Osteocyte (in vitro differentiated cells): ENCODE data around the gene TESK2. TPM values are rescaled to one million over a fixed set of nuclear protein-coding genes. Genes with fewer than 3 reads are reported as not detected.

Experiments
- DNase-seq: peaks from one replicate; pipeline ENCODE4 v3.0.0; 2021; ENCODE audit warnings: mixed read lengths; ENCODE audit not compliant: unreplicated experiment; ENCODE audit errors: extremely low spot score
- H3K27ac Mint-ChIP-seq: one replicate; pipeline ENCODE4 v1.8.0; 2021; ENCODE audit warnings: mild to moderate bottlenecking, mixed read lengths; ENCODE audit not compliant: unreplicated experiment
- H3K27me3 Mint-ChIP-seq: one replicate; pipeline ENCODE4 v1.8.0; 2021; ENCODE audit warnings: mixed read lengths; ENCODE audit not compliant: unreplicated experiment
- H3K36me3 Mint-ChIP-seq: one replicate; pipeline ENCODE4 v1.8.0; 2021; ENCODE audit warnings: mixed read lengths; ENCODE audit not compliant: unreplicated experiment
- H3K4me1 Mint-ChIP-seq: one replicate; pipeline ENCODE4 v1.8.0; 2021; ENCODE audit warnings: mixed read lengths; ENCODE audit not compliant: unreplicated experiment
- H3K4me3 Mint-ChIP-seq: one replicate; pipeline ENCODE4 v1.8.0; 2021; ENCODE audit warnings: mild to moderate bottlenecking, moderate library complexity, mixed read lengths; ENCODE audit not compliant: unreplicated experiment
- H3K9me3 Mint-ChIP-seq: one replicate; pipeline ENCODE4 v1.8.0; 2021; ENCODE audit warnings: mixed read lengths; ENCODE audit not compliant: unreplicated experiment
- CTCF ChIP-seq: fragments of 200-600 bp; sonication (generic); IDR thresholded peaks from 2 replicates; pipeline ENCODE4 v1.5.0; 2021; ENCODE audit warnings: antibody characterized with exemption, mild to moderate bottlenecking, moderate library complexity
- total RNA-seq: library from RNA; stranded (reverse); gene quantifications from 2 replicates; pipeline ENCODE4 v1.2.1, GENCODE V29; 2021

TESK2 gene
- total RNA-seq, 1 donor from 2014 or later, result 2.7 TPM

DNA sequence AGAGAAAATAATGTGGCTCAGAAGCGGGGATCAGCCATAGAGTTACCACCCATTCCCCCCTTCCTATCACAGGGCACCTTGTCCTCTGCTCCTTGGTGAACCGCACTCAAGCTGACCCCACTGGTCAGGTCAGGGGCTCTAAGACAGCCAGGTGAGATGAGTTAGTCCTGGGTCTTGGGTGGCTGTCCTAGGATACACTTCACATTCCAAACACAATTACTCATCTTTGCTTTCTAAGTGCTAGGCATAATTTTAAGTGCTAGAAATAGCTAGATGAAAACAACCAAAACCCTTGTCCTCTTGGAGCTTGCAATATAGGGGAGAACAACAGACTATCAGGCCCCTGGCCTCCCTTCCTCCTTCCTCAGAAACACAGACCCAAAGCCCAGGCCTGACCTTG is 142.9 kb downstream of the TESK2 start:
- no peak for TF ChIP-seq CTCF
- no peaks in the 10 kb centered on the region for H3K27me3 Mint-ChIP-seq
- peaks cover 4% of the 10 kb centered on the region for H3K4me1 Mint-ChIP-seq
- no peaks in the 10 kb centered on the region for H3K9me3 Mint-ChIP-seq
- peaks cover 16% of the 10 kb centered on the region for H3K36me3 Mint-ChIP-seq
- no peak overlapping the region for H3K4me3 Mint-ChIP-seq
- H3K27ac Mint-ChIP-seq, result no peak overlapping the region
- DNase-seq, result no peak

DNA sequence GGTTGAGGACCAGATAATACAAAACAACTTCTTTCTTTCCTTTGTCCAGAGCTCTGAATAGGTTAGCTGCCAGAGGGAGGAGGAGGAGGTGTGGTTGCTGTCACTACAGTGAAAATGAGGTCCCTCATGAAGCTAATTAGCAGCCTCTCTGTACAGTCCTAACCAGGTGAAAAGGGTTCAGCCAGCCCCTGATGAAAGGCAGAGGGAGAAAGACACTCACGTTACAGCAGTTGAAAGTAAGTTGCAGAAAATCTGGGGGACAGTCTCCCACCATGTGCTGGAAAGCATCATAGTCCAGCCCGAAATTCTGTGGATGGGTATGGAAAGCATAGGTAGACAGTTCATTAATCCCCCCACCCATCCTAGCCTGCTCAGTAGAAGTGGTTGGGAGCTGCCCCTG is 144.5 kb downstream of the TESK2 start:
- no peak overlapping the region for H3K27ac Mint-ChIP-seq
- H3K9me3 Mint-ChIP-seq, result no peaks in the 10 kb centered on the region
- TF ChIP-seq CTCF, result no peak
- peaks cover 17% of the 10 kb centered on the region for H3K36me3 Mint-ChIP-seq
- H3K4me3 Mint-ChIP-seq, result no peak overlapping the region
- no peaks in the 10 kb centered on the region for H3K27me3 Mint-ChIP-seq
- no peak for DNase-seq
- peaks cover 10% of the 10 kb centered on the region for H3K4me1 Mint-ChIP-seq

DNA sequence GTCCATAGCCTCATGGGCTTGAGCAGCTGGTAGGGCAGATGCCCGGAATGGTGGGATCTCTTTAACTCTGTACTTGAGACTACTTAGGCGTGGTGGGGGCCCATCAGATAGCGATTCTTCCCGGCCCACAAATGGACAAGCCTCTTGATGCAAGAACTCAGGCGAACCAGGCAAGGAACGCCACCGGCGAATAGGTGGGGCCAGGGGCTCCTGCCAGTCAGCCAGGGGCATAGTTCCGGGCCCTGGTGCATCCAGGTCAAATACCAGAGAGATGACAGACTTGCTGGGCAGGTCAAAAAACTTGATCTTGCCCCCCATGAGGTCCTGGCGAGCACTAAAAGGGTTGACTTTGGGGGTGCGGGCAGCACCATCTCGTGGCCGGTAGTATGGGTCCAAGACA is 145.9 kb downstream of the TESK2 start:
- no peaks in the 10 kb centered on the region for H3K9me3 Mint-ChIP-seq
- peaks cover 17% of the 10 kb centered on the region for H3K36me3 Mint-ChIP-seq
- H3K4me1 Mint-ChIP-seq, result peaks cover 18% of the 10 kb centered on the region
- no peak for DNase-seq
- no peak overlapping the region for H3K4me3 Mint-ChIP-seq
- H3K27ac Mint-ChIP-seq, result no peak overlapping the region
- TF ChIP-seq CTCF, result no peak
- no peaks in the 10 kb centered on the region for H3K27me3 Mint-ChIP-seq

DNA sequence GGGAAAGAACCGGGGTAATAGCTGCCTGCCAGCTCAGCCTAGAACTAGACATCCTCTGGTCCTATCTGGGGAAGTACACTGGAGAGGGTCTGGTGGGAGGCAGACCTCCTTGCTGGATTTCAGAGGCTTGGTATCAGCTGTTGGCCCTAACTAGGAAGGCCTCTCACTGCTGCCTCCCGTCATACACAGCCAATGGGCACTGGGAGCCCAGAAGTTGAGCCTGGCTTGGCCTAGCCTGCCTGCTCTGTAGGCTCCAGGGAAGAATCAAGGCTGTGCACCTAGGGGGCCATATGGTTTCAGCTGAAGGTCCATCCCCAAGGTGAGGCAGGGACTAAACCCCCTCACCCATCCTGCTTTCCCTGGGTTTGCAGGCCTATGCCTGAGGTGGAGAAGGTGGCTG is 146.5 kb downstream of the TESK2 start:
- TF ChIP-seq CTCF, result no peak
- Mint-ChIP-seq H3K27ac (no peak overlapping the region), H3K9me3 (no peaks in the 10 kb centered on the region), H3K36me3 (peaks cover 17% of the 10 kb centered on the region), H3K4me3 (no peak overlapping the region), H3K4me1 (peaks cover 20% of the 10 kb centered on the region), H3K27me3 (no peaks in the 10 kb centered on the region)
- no peak for DNase-seq

DNA sequence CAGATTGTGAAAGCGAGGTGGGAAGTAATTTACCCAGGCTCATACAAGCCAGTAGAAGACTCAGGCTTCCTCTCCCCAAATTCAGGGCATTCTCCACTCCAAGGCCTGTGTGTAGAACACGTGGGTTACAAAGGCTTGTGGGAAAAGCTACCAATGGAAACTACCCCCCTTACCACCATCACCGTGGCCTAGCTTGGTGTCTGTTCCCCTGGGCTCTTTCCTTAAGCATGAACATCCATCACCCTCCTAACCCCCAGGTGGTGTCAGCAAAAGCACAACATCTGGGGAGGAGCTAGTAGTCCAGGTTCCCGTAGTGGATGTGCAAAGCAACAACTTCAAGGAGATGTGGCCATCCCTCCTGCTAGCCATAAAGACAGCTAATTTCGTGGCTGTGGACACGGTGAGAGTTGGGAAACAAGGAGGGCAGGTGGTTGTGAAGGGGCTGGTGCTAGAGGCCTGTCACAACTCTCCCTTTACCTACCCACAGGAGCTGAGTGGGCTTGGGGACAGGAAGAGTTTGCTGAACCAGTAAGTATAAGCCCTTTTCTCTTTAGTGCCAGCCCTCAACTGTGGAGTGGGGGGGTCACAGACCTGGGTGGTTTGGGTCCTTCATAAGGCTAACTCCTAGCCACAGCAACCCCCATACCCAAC is 150.0 kb downstream of the TESK2 start:
- no peak for DNase-seq
- Mint-ChIP-seq H3K27ac (peak overlapping the region; percentile 97), H3K9me3 (no peaks in the 10 kb centered on the region), H3K36me3 (peaks cover 15% of the 10 kb centered on the region), H3K4me3 (peak overlapping the region; percentile 95), H3K4me1 (peaks cover 27% of the 10 kb centered on the region), H3K27me3 (no peaks in the 10 kb centered on the region)
- TF ChIP-seq CTCF, result no peak
